Activated effector memory CD4-positive, alpha-beta T cell treated with anti-CD3 and anti-CD28 coated beads, Interleukin-2, amount 50 U/mL, for 16 hours (primary cell): ENCODE measurements around the gene GIT2.
A peak's percentile ranks its signal among the peaks of the same experiment; 100 is the strongest.

Experiments used
- DNase-seq: peaks from one replicate; pipeline ENCODE4 v3.0.0-alpha.2; 2020

Gene GIT2

GRCh38 chr12:109888179-109889020 is 107.8 kb downstream of the GIT2 start:
- no peak for DNase-seq

- DNase-seq = no peak
Observed at GRCh38 chr12:109885616-109886015, 110.6 kb downstream of the GIT2 start.

DNA sequence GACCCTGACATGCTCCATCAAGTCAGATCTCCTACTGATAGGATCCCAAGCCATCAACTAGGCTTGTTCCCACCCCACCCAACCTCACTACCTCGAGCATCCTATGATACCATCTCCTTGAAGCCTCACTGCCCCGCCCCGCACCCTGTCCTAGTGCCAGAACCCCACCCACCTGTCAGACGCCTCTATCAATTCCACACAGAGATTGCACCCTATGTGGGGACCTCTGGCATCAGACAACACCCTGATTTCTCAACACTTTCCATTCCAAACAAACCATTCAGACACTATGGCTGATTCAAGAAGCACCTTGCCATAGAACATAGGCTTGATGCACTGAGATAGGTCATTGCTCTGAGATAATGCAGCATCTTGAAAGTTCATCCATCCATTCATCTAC is 112.7 kb downstream of the GIT2 start:
- DNase-seq = no peak

DNA sequence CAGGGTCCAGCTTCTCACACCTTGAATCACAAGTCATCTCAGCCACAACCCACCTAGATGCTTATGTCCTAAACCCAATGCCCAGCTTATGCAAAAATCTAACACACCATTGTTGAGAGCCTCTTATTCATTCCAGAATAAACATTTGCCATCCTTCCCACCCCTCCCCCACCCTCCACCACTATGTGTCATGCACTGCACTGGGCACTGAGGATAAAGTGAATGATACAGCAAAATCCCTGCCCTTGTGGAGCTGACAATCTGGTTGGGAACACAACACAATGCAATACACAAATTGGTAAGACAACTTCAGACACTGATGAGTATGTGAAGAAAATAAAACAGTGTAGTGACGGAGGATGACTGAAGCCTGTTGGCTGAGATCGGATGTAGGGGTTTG is 114.4 kb downstream of the GIT2 start:
- DNase-seq = no peak

- no peak for DNase-seq
Observed at GRCh38 chr12:109880938-109881337, 115.2 kb downstream of the GIT2 start.

GRCh38 chr12:109880043-109880931 is 115.9 kb downstream of the GIT2 start, which contains the start of gene GLTP:
TSS of gene GLTP (minus strand) at chr12:109880541. CDS start at chr12:109880374, 167 bp downstream.
- peak; percentile 97 for DNase-seq
